C4-2B (cell line): Measurements from ENCODE around the gene SLC2A11.
"Not testable (repeated sequence)": the region's sequence is repeated elsewhere in the genome, so short reads cannot be mapped to it uniquely, and the experiment has no call there.

Experiments used
- H3K27ac ChIP-seq: fragments of 450-650 bp; 2 replicates; pipeline ENCODE4 v1.5.1; 2017
- CTCF ChIP-seq: fragments of 450-650 bp; conservative IDR thresholded peaks from 2 replicates; pipeline ENCODE4 v1.5.1; 2017; ENCODE audit warnings: mild to moderate bottlenecking
- ZFX ChIP-seq: fragments of 450-650 bp; IDR thresholded peaks from 2 replicates; pipeline ENCODE4 v1.6.1; 2017

SLC2A11 gene

DNA sequence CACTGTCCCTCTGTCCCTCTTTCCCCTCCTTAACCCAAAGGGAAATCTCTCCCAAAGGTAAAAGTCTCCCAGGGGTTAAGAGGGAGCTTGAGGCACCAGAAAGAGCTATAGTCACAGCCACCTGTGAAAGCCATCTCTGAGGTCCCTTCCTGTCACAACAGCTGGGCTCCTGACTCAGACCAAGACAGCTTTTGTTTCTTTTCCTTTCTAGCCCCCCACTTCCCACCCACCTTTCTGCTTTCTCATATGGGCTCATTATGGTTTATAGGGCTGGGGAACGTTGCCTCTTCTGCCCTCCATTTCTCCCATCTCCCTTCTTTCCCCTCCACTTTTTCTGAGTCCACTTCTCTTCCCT is 55.6 kb downstream of the SLC2A11 start:
- TF ChIP-seq CTCF: no peak
- no peak for TF ChIP-seq ZFX
- peak overlapping the region; percentile 80 for H3K27ac ChIP-seq

DNA sequence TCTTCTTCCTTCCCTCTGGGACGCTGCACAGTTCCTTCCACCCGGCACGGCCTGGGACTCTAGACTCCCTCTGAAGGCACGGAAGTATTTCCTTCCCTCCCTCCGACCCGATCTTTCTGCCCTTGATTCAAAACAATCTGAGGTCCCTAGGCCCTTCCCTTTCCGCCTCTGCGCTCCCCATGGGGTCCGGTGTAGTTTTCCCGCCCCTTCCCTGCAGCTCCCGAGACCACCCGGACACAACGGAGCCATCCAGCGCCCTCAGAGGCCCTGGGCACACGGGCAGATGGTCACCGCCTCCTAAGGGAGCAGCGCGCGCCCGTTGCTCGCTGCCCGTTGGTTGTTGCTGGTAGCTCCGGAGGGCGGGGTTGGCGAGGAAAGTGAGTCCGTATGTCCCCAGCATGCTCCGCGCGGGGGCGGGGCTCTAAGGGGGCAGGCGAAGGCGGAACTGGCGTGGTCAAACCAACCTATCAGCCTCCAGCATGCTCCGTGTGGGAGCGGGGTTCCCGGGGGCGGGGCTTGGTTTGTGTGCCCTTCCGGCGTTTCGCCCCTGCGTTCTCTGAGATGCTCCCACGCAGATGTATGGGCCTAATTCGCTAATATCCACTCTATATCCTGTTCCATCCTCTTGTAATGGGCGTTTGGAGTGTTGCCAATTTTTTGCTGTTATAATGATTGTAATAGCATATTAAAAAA is 56.1 kb downstream of the SLC2A11 start:
- TF ChIP-seq ZFX (no peak), CTCF (no peak)
- peak overlapping the region; percentile 80 for H3K27ac ChIP-seq

GRCh38 chr22:23915290-23915689 is 57.6 kb downstream of the SLC2A11 start:
- H3K27ac ChIP-seq: no peak overlapping the region
- no peak for TF ChIP-seq ZFX
- no peak for TF ChIP-seq CTCF

DNA sequence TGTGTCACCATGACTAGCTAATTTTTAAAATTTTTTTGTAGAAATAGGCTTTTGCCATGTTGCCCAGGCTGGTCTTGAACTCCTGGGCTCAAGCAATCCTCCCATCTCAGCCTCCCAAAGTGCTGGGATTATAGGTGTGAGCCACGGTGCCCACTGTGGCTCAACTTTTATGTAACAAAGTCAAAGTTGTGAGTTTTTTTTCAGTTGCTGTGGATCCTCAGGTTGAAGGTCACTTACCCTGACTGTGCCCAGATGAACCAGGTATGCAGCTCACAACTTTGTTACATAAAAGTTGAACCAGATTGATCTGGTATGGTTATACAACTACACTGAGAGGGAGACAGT is 62.6 kb downstream of the SLC2A11 start:
- not testable (repeated sequence) for H3K27ac ChIP-seq

DNA sequence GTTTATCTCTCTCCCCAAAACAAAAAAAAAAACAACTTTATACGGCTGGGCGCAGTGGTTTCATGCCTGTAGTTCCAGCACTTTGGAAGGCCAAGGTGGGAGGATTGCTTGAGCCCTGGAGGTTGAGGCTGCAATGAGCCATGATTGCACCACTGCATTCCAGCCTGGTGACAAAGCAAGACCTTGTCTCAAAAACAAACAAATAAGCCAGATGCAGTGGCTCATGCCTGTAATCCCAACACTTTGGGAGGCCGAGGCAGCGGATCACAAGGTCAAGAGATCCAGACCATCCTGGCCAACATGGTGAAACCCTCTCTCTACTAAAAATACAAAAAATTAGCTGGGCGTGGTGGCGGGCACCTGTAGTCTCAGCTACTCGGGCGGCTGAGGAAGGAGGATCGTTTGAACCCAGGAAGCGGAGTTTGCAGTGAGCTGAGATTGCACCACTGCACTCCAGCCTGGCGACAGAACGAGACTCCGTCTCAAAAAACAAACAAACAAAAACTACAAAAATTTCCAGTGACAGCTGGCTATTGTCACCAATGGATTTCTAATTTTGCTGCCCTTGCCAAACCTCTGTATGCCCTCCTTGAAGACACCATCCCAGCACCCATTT is 64.0 kb downstream of the SLC2A11 start:
- not testable (repeated sequence) for H3K27ac ChIP-seq

GRCh38 chr22:23922921-23923320 is 65.2 kb downstream of the SLC2A11 start:
- no peak for TF ChIP-seq ZFX
- TF ChIP-seq CTCF: no peak
- H3K27ac ChIP-seq: no peak overlapping the region

GRCh38 chr22:23925020-23925606 is 67.4 kb downstream of the SLC2A11 start:
- no peak for TF ChIP-seq ZFX
- no peak for TF ChIP-seq CTCF

GRCh38 chr22:23926561-23926960 is 68.9 kb downstream of the SLC2A11 start:
- TF ChIP-seq CTCF (no peak), ZFX (no peak)
- no peak overlapping the region for H3K27ac ChIP-seq

More at GRCh38 chr22:23925020-23925606, 67.4 kb downstream of the SLC2A11 start:
- no peak overlapping the region for H3K27ac ChIP-seq
